Measurements from ENCODE around the gene PCNX2.

PCNX2 gene

DNA sequence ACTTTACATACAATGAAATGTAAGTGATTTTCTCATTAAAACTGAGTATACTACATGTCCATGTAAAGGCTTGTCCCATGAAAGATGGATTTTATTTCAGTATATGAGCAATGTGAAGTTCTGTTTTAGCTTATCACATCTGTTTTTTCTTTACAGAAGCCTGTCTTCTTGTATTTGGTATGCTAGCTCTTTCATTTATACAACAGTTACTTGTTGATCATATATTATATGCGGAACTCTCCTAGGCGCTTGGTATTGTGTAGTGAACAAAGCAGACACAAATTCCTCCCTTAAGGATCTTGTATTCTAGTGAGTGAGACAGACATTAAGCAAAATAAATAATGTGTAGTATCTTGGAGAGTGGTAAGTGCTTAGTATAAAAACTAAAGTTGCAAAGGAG, 42.6 kb upstream of the PCNX2 start:
- DNase-seq (ENCODE audit: low read depth), result no peak
- no peak for TF ChIP-seq CTCF (conservative IDR thresholded peaks at IDR 0.05; ENCODE audit: low read depth, low read length)

DNA sequence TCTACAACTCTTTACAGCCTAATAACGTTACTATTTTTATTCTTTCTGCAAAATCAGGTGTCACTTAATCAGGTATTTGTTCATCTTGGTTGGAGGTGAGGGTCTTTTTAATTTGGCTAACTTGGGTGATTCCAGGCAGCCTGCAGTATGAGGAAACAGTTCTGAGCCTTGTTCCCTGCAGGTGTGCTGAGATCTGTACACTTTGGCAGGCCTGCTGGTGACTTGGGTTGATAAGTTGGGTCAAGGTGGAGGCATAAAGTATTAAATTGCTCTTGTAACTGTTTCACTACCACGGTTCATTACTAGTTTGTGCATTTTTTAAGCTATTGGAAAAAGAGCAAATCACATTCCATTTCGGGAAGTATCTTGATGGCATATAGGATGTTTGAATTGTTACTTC, 42.0 kb upstream of the PCNX2 start:
- DNase-seq (ENCODE audit: low read depth), result no peak
- H3K4me3 ChIP-seq (ENCODE audit: low read depth, low read length), result no peak overlapping the region
- no peak for TF ChIP-seq CTCF (conservative IDR thresholded peaks at IDR 0.05; ENCODE audit: low read depth, low read length)

More for the DNA sequence above, 42.6 kb upstream of the PCNX2 start:
- no peak overlapping the region for H3K4me3 ChIP-seq (ENCODE audit: low read depth, low read length)

GRCh38 chr1:233336554-233337456, 41.3 kb upstream of the PCNX2 start:
- no peak for TF ChIP-seq CTCF (conservative IDR thresholded peaks at IDR 0.05; ENCODE audit: low read depth, low read length)
- H3K4me3 ChIP-seq (ENCODE audit: low read depth, low read length), result no peak overlapping the region
- no peak for DNase-seq (ENCODE audit: low read depth)

GRCh38 chr1:233334092-233334491, 38.6 kb upstream of the PCNX2 start:
- TF ChIP-seq CTCF (conservative IDR thresholded peaks at IDR 0.05; ENCODE audit: low read depth, low read length), result no peak
- H3K4me3 ChIP-seq (ENCODE audit: low read depth, low read length), result no peak overlapping the region
- no peak for DNase-seq (ENCODE audit: low read depth)

DNA sequence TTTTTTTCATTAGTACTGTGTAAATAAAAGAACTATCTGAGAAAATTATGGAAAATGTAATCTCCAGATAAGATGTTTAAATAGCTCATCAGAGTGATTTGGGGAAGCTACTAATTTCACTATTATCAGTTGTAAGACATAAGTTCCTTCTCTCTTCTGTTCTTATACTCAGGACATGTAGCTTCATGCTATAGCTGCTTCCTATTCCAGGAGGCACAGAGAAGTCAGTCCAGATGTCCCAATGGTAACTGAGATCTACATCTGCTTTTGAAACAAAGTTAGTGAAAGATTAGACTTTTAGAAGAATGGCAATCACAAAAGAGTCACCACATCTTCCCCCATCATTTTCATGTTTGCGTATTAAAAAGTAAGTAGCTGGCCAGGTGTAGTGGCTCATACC, 37.6 kb upstream of the PCNX2 start:
- no peak for TF ChIP-seq CTCF (conservative IDR thresholded peaks at IDR 0.05; ENCODE audit: low read depth, low read length)
- H3K4me3 ChIP-seq (ENCODE audit: low read depth, low read length), result no peak overlapping the region
- DNase-seq (ENCODE audit: low read depth), result no peak

DNA sequence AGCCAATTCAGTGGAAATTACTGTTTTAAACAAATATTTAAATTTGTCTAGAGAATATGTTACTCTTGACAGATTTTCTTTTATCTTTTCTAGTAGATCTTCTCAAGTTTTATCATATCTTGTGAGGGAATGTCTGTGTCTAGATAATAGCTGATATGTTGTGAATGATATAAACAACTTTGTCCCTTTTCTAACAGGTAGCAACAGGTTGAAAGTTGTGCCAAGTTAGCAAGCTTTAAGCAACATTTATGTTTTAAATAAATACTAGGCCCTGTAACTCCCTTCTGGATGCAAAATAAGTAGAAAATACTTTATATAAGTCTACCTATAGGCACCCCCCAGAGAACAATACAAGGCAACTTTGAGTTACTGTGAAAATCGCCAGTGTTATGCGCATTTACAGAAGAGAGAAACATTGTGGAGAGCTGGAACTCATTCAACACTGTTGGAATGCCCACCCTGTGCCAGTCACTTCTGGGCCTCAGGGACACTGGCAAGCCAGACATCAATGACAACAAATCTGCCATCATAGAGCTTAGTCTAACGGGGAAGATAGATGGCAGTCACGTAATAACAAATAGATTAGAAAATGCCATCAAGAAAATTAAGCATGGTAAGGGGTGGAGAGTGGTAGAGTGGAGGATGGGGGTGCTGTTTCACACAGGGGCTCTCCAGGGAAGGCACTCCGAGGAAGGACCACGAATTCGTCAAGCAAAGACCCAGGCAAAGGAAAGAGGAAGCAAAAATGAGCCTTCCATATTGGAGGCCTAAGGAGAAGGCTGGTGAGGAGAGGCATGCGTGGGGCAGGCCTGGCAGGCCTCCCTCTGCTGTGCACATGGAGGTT, 36.4 kb upstream of the PCNX2 start:
- no peak for DNase-seq (ENCODE audit: low read depth)
- no peak overlapping the region for H3K4me3 ChIP-seq (ENCODE audit: low read depth, low read length)
- no peak for TF ChIP-seq CTCF (conservative IDR thresholded peaks at IDR 0.05; ENCODE audit: low read depth, low read length)

Data from choroid plexus epithelial cell (primary cell).